Measurements from ENCODE around the gene RNPEP.
"Not testable (repeated sequence)": the region's sequence is repeated elsewhere in the genome, so short reads cannot be mapped to it uniquely, and the experiment has no call there.

RNPEP gene

GRCh38 chr1:201982623-201983379 lies at the start of gene RNPEP:
Gene RNPEP (plus strand): TSS chr1:201982648. CDS start chr1:201982667, 19 bp downstream.
- peak; percentile 89 for DNase-seq (ENCODE audit: low spot score)

- DNase-seq (ENCODE audit: low spot score), result no peak
Measured at GRCh38 chr1:201933840-201934430, 48.5 kb upstream of the RNPEP start.

DNA sequence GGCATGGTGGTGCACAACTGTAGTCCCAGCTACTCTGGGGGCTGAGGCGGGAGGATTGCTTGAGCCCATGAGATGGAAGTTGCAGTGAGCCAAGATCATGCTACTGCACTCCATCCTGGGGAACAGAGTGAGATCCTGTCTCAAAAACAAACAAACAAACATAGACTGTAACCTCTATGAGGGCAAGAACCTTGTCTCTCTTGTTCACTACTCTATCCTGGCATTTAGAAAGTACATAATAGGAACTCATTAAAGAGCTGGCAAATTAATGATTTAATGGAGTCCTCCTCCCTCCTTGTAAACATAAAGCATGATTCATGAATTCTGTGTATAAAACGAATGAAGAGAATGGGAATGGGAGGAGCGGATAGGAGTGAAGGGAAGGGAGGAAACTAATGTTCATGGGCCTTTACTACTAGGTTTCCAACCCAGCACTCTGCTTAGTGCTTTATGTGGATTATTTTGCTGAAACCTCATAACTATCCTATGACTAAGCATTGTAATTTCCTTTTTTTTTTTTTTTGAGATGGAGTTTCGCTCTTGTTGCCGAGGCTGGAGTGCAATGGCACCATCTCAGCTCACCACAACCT lies 44.7 kb upstream of the RNPEP start:
- DNase-seq (ENCODE audit: low spot score), result peak; percentile 63

DNA sequence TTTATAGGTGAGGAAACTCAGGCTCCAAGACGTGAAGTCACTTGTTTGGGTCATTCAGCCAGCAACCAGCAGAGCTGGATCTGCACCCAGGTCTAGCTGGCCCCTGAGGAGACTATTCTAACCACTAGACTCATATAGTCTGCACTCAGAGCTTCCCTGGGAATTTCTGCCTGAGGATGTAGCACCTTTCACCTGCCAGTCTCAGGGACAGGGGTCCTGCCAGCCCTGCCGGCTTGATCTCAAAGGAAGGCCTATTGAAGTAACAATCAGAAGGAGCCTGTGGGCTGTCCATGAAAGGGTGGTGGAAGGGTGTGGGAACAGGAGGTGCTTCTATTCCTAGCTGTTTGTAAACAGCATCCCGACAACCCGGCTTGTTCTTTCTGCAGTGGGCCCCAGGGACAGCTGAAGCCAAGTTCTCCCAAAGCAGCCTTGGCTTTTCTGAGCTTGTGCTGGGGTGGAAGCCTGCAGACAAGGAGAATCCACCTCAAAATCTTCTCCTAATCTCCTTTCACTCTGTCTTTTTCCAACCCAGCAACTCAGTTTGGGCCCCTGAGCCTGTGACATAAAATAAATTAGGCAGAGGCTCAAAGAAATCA lies 43.9 kb upstream of the RNPEP start:
- no peak for DNase-seq (ENCODE audit: low spot score)

DNA sequence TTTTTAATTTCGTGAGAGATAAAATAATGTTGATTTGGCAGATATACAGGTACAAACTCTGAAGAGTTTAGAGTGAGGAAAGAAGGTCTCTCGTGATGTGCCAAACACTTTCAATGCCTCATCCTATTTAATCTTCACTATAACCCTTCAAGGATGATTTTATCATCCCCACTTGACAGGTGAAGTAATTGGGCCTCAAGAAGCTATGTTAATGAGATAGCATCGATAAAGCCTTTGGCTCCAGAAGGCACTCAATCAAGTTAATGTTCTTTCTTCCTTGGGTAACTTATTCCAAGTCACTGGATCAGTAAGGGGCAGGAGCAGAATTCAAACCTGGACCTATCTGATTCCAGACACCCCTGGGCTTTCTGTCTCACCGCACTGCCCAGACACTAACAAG lies 43.3 kb upstream of the RNPEP start:
- no peak for DNase-seq (ENCODE audit: low spot score)

- DNase-seq (ENCODE audit: low spot score), result no peak
Measured at GRCh38 chr1:201939574-201939973, 42.9 kb upstream of the RNPEP start.

GRCh38 chr1:201940316-201940715 lies 42.1 kb upstream of the RNPEP start:
- DNase-seq (ENCODE audit: low spot score), result not testable (repeated sequence)

DNA sequence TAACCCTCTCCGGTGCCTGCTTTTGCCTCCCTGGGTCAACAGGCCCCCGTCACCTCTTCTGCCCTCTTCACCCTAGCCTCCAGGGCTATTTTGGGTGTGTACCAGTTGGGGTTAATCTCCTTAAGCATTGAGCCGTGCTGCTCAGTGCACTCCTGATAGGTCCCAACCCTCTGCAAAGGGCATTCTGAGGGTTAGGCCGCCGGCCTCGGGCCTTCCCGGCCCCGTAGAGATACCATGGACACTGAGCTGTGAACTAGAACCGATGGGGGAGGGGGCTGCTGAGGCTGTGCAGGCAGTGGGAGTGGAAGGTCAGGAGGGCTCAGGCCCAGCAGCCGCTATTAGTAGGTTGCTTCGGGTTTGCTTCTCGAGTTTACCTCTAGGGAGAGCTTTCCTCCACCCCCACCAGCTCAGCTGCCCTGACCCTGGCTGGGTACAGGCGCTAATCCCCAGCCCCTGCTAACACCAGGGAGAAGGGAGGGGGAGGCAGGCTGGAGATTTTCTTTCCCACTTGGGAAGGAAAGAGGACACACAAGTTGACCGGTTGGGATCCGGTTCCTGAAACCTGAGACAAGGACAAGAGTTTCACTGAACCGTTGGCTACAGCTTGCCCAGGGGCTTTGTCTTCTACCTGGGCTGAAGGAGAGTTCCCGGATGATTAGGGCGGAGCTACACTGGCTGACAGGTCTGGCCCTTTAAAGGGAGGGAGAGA lies 40.9 kb upstream of the RNPEP start:
- DNase-seq (ENCODE audit: low spot score), result no peak

DNA sequence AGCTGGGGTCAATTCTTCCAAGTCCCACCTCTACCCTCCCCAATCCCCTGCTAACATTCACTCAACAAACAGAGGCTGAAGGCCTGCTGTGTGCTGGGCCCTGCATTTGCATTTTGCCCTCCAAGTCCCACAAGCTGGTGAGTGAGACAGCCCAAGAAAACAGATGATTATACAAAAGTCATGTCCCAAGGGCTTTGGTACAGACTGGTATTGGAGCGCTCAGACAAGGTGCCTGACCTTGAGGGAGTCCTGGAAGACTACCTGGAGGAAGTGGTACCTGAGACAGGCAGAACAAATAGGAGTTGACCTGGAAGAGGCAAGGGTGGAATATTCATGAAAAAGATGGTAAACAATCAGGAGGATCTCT lies 40.3 kb upstream of the RNPEP start:
- no peak for DNase-seq (ENCODE audit: low spot score)

- no peak for DNase-seq (ENCODE audit: low spot score)
Measured at GRCh38 chr1:201944002-201944401, 38.4 kb upstream of the RNPEP start.

- no peak for DNase-seq (ENCODE audit: low spot score)
Measured at GRCh38 chr1:201944639-201945038, 37.8 kb upstream of the RNPEP start.

DNA sequence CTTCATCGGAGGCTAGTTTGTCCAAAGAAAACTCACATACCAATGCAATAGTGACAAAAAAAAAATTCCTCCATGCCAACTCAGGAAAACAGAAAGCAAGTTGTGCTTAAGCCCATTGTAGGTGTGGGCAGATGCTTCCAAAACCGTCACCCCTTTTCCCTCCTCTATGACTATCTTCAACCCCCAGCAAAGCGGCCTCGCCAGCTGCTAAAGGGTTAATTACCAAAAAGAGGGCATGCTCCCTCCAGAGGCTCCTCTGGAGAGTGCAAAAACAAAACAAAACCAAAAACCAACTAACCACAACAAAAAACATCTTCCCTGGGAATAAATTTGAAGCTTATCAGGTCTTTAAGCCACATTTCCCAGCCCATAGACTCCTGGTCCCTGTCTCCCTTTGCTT lies 37.3 kb upstream of the RNPEP start:
- peak; percentile 23 for DNase-seq (ENCODE audit: low spot score)

DNA sequence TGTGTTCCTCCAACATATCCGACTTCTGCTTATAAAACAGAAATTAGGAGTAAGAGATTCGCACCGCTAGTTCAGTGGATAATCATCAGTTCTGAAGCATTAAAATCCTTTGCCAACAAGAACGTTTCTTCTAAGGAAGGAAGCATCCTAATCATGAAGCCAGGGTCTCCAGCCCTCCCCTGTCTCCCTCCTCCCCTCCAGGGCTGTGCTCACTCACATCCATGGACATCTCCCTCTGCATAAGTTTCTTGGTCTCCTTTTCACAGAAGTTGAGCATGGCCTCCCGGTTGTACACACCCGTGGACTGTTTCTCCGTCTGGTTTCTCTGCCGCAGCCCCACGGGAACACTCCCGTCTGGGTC lies 36.6 kb upstream of the RNPEP start:
- no peak for DNase-seq (ENCODE audit: low spot score)

DNA sequence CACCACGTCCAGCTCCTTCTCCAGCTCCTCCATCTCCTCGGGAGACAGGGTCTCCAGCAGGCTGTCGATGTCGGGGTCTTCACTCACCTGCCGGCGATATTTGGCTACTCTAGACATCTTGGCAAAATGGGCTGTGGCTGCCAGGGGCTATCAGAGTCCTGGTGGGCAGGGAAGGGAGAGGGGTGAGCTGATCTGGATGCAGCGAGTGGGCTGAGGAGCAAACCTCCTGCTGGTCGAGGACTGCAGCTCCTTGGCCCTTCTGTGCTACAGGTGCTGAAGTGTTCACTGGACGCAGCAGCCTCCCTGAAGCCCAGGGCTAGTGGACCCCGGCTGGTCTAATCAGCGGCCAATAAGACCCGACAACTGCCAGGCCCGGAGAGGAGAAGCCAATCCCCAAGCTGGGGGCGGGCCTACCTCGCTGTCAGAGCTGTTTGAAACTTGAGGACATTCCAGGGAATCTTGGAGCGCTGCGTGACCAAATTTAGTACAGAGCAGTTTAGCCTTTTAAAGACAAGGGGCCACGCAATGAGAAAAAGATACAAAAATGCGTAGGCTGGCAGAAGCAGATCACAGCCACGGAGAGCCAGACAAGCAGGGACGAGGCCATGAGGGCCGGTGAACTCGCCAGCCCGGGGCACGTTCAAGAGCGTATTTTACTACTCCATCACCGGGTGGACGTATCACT lies 36.1 kb upstream of the RNPEP start, which contains the start of gene LMOD1:
Gene LMOD1 (minus strand): TSS at position 325 of the 685 bp plus-strand sequence. CDS start 208 bp downstream, at position 117.
- DNase-seq (ENCODE audit: low spot score), result peak; percentile 89

GRCh38 chr1:201947697-201948008 lies 34.8 kb upstream of the RNPEP start:
- DNase-seq (ENCODE audit: low spot score), result no peak

GRCh38 chr1:201949491-201949890 lies 33.0 kb upstream of the RNPEP start:
- DNase-seq (ENCODE audit: low spot score), result no peak

- no peak for DNase-seq (ENCODE audit: low spot score)
Measured at GRCh38 chr1:201954263-201955008, 28.0 kb upstream of the RNPEP start.

DNA sequence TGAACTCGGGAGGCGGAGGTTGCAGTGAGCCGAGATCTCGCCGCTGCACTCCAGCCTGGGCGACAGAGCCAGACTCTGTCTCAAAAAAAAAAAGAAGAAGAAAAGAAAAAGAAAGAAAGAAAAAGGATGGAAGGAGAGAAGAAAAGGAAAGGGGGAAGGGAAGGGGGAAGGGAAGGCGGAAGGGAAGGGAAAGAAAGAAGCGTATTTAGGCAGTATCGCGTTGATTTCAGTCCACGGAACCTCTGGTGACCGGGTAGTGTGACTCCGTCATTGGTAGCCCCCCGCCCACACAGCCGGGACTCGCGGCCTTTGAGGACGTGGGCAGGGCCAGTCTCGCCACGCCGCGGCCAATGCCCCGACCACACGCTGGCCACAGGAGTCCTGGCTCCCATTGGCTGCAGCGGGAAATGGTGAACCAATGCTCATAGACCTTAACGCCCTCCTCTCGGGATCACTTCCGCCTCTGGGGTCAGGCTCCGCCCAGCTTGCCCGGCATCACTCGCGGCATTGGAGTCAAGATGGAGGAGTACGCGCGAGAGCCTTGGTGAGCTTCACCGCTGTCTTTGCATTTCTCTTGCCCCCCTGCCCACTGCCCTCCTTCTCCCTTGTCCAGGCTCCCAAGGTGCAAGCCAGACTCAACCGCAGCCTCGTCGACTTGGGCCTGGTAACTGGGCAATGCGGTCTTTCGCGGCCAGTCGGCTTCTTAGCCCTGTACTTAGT lies 27.3 kb upstream of the RNPEP start, which contains the start of gene TIMM17A:
Gene TIMM17A (plus strand): TSS at position 495 of the 720 bp plus-strand sequence. CDS start 24 bp downstream, at position 519.
- peak; percentile 92 for DNase-seq (ENCODE audit: low spot score)

DNA sequence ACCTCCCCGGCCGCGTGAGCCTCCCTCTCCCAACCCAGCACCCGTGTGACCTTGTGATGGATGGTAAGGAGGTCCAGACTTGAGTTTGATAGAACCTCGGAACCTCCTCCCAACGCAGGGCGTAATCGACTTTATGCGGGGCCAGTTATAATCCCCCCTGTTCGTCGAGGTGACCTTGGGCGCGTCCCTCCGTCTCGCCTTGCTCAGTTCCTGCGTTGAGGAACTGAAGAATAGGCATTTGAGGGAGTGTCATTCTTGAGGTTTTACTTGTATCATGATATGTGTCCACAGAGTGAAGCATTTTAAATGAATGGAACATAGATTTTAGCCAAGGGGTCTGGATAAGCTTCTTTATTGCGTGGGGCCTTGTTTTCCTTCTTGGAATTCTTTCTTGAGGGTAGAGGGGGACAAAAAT lies 26.7 kb upstream of the RNPEP start:
- DNase-seq (ENCODE audit: low spot score), result no peak

GRCh38 chr1:201958348-201958747 lies 24.1 kb upstream of the RNPEP start:
- DNase-seq (ENCODE audit: low spot score), result no peak
